Jurkat, Clone E6-1 (cell line): Measurements from ENCODE around the gene PLA2G4E.
A peak's percentile ranks its signal among the peaks of the same experiment; 100 is the strongest.

Source experiments
- DNase-seq: peaks from one replicate; pipeline ENCODE4 v3.0.0-alpha.2; 2011; ENCODE audit warnings: low read depth, low spot score
- H3K4me3 ChIP-seq: 2 replicates; pipeline ENCODE4 v1.5.1; 2011; ENCODE audit warnings: mild to moderate bottlenecking, low read length, control low read depth, moderate library complexity

The PLA2G4E gene

GRCh38 chr15:41997845-41998244 lies 23.0 kb downstream of the PLA2G4E start:
- DNase-seq, result no peak
- H3K4me3 ChIP-seq, result no peak overlapping the region

DNA sequence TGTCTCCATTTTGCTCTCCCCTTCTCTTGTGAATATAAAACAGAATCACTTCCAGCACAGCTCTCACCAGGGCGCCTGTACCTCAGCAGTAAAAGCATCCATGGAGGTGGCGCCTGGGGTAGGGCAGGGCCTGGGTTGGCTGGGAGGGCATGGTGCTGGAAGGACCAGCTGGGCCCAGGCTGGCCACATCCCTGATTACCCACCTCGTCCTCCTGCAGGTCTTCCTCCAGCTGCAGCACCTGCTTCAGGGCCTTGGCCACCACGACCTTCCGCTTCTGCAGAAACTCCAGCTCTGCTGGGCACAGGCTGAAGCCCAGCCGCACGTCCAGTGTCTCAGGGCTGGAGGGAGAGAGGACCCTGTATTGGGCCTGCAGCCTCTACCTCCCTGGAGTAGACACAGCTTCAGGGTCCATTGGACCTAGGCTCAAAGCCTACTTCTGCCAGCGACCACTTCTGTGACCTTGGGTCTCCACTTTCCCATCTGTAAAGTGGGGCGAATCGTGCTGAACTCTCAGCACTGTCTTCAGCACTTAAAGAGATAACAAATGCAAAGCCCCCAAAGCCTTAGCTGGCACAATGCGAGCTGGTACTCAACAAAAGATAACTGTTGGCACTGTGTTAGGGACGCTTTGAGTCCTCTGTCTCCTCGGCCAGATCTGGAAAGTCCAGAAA lies 23.8 kb downstream of the PLA2G4E start:
- DNase-seq, result no peak
- no peak overlapping the region for H3K4me3 ChIP-seq

DNA sequence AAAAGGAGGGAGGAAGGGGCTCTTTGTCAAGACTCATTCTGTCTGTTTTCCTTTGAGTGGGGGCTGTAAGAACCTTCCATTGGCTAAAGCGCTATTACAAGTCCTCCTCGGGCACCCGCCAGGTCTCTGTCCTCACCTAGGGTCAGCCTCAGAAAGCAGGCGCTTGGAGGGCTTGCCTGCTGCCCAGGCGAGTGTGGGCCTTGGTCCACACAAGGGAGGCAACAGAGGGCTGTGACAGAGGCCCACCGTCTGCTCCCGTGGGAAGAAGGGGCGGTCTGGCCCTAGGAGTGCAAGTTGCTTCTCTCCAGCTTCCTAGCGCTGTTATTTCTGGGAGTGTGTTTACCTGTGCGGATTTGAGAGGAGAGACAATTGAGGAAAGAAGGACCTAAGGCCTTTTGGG lies 24.5 kb downstream of the PLA2G4E start:
- DNase-seq, result no peak
- no peak overlapping the region for H3K4me3 ChIP-seq

DNA sequence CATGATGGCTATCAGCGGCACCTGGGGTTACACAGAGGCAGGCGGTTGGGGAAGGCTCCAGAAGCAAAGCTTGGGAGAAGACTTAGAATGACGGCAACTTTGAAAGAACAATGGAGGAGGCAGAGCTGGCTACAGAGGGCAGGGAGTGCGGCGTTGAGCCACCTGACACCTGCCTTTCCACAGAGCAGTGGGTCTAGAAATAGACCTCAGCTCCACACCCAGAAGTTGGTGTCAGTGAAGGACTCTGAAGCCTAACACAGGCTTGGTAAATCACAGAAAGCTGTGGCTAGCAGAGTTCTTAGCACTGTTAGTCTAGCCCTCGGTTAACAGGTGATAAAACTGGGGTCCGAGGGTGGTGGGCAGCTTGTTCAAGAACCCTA lies 25.4 kb downstream of the PLA2G4E start:
- H3K4me3 ChIP-seq, result no peak overlapping the region
- no peak for DNase-seq

GRCh38 chr15:41994772-41995475 lies 25.9 kb downstream of the PLA2G4E start:
- no peak for DNase-seq
- H3K4me3 ChIP-seq, result no peak overlapping the region

DNA sequence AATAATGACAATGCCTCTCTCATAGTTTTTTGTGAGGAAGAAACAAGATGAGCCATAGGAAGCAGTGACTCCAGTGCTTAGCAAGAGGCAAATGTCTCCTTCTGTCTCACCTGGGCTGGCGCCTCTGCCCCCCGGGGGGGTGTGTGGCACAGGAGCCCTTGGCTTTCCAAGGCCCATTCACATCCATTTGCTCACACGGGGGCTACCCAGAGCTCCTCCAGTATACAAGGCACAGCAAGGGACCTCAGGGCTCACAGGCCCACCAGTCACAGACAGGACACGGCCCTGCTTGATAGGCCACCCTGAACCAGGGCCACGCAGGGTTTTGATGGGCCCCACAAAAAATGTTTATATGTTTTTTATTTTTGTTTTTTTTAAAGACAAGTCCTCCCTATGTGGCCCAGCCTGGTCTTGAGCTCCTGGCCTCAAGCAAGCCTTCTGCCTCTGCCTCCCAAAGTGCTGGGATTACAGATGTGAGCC lies 26.6 kb downstream of the PLA2G4E start:
- H3K4me3 ChIP-seq, result no peak overlapping the region
- no peak for DNase-seq

- DNase-seq, result no peak
- no peak overlapping the region for H3K4me3 ChIP-seq
These were observed 27.2 kb downstream of the PLA2G4E start for GRCh38 chr15:41993472-41994170.

DNA sequence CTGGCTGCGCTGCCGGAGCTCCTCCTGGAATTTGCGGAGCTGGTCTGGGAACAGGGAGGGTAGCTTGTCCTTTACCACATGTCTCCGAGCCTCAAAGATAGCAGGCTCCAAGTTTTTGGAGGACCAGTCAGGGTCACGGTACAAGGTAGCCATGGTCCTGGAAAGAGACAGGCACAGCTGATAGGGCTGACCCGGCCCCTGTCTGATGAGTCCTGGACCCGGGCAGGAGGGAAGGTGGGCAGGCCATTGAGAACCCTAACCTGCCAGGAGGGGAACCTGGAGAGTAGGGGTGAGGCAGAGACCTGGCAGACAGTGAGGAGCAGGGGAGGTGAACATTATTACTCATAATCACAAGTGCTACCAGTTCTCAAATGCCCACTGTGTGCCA lies 28.0 kb downstream of the PLA2G4E start:
- DNase-seq, result no peak
- no peak overlapping the region for H3K4me3 ChIP-seq

DNA sequence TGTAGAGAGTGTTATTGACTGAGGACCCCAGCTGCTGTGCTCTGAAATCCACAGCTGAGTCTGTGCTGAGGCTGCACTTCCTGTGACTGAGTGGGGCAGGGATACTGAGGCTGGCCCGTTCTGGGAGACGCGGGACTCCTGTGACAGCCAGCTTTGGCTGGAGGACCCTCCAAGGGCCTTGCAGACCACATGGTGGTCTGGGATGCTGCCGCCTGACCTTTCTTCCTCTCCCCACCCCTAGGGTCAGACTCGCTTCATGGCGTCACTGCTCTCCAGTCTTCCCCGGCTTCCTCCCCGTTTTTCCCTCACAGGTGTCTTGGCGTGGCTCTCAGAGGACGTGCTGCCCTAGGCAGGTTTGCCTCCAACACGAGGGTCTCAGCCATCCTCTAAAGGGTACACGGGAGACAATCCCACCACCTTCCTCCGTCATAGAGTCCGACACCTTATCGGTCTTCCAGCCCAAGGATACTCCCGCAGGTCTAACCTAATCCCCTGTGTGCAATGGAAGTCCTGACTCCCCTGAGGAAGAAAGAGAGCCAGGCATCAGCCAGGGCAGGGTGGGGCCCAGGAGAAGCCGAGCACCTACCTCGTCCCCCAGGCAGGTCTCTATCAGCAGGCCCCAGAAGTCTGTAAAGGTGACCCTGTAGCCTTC lies 28.6 kb downstream of the PLA2G4E start:
- no peak for DNase-seq
- H3K4me3 ChIP-seq, result no peak overlapping the region

DNA sequence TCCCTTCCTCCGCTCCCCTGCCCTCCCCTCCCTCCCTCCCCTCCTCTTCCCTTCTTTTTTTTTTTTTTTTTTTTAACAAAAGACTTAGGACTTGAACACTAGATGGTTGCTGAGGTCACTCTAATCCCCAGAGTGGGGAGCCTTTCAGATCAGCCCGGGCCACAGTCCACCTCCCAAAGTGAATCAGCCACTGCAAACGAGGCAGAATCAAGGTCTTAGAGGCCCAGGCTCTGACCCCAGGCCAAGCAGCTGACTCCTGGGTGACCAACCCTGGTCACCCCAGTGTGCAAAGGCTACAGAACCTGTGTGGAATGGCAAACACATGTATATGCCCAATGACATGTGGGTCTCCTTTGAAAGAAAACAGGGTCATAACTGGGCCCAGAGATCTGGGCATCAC lies 30.2 kb downstream of the PLA2G4E start:
- H3K4me3 ChIP-seq, result no peak overlapping the region
- DNase-seq, result no peak

GRCh38 chr15:41990243-41990605 lies 30.6 kb downstream of the PLA2G4E start:
- DNase-seq, result no peak
- no peak overlapping the region for H3K4me3 ChIP-seq

DNA sequence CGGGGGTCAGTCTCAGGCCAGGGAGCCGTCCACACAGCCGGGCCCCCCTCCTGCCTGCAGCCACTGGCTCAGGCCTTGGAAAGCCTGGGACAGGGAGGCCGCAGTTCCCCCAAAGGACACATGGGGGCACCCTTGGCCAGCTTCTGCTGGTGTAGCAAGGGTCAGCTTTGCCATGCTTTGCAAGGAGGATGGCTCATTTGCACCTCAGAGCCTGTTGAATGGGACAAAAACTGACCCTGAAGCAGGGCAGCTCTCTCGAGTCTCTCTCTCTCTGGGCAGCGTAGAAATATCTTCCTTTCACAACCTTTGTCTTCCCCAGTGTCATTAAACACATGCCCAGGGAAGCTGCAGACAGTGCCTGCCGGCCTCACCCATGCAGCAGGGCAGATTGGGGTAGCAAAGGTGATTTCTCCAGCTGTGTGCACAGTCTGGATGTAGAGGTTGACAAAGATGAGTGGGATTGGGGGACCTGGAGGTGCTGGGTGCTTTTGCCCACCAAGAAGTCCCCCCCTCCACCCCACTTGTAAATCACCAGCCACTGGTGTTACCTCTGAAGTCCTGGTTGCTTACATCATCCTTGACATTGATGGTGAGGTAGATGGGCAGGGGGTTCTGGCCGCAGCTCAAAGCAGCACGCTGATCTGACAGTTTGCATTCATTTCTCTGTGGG lies 31.1 kb downstream of the PLA2G4E start:
- no peak overlapping the region for H3K4me3 ChIP-seq
- DNase-seq, result peak; percentile 43

DNA sequence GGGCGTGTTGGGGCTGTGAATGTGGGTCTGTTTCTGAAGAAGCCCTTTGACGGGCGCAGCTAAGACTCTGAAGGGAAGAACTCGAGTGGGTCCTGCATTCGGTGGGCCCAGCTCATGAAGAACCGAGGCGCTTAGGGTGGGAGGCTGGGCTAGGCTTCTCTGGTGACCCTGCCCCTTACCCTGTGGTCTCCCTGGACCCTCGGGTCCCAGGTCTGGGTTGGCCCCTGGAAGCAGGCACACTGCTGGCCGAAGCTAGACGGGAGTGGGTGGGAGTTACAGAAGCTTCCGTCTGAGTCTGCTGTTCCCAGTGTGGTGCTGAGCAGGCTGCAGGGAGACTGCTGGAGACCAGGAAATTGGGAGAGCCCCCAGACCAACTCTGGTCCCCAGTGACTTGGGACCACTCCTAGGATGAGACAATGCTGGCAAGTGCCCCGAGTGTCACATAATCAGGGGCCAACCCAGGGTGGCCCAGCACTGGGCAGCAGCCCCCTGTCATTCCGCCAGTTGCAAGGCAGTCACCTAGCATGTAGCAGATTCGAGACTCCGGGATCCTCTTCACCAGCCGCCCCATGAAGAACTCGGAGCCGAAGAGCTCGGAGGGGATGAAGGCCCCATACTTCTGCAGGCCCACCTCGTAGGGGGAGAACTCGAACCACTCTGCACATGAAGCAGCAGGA lies 31.8 kb downstream of the PLA2G4E start:
- H3K4me3 ChIP-seq, result no peak overlapping the region
- DNase-seq, result no peak

GRCh38 chr15:41987925-41988275 lies 32.9 kb downstream of the PLA2G4E start:
- H3K4me3 ChIP-seq, result no peak overlapping the region
- DNase-seq, result no peak

DNA sequence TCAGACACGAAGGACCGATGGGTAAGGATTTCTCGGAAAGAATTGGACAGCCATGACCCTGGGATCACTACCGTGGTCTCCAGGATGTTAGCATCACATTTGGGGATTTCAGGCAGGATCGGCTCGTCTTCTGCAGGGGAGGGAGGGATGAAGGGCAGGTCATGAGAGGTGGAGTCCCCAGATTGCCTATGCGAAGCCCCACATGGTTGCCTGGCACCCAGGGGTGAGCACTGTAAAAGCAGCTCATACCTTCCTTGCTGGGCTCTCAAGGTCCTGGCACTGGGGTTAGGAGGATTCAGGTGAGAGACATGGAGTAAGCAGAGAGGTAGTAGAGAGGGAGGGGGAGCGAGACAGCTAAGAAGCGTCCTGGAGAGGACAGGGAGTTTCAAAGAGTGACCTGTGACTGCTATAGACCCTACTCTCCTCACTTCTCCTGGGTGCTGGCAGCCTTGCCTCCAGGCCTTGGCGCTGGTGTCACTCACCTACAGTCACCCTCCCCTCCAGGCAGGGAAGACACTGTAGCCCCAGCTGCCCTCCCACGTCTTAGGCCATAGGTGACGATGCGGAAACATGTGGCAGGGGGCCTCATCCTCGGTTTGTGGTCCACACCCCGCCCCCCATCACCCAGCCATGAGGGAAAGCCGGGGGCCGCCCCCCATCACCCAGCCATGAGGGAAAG lies 33.5 kb downstream of the PLA2G4E start:
- no peak overlapping the region for H3K4me3 ChIP-seq
- DNase-seq, result no peak

DNA sequence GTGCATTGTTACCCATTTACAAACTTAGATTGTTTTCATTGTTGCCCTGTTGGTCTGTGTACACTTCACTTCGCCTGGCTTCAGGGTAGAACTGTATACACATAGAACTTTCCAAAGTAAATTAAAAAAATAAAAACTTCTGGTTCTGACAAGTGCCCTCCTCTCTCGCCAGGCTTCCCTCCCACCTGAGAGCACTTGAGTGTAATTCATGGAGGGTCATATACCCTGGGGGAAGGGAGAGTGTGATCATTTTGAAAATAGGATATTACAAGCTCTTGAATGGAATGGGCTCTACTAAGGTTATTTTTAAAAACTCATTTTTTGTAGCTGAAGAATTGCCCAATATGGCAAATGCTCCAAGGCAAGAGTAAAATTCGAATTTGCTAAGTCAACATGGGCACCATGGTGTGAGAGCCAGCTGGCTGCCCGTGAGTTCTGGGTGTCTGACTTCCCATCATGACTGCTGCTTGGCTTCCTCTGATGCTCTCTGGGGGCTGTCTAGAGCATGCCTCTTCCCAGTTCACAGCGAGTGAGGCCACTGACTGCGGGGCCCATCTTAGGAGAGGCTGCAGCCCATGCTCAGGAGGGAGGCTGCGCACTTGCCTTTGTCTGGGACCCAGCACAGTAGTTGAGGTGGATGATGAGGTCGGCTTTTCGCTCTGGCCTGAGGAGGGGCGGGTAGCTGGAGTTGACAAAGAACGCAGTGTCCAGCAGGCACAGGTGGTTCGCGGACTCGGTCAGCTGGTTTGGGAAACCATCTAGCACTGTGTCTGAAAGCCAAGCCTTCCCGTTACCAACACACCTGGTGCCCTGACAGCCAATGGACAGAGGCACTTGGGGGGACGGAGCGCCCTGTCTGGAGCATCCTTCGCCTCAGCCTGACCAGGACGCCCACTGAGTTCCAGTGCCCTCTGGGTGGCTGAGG lies 35.3 kb downstream of the PLA2G4E start:
- H3K4me3 ChIP-seq, result no peak overlapping the region
- no peak for DNase-seq

GRCh38 chr15:41984622-41985021 lies 36.2 kb downstream of the PLA2G4E start:
- H3K4me3 ChIP-seq, result no peak overlapping the region
- no peak for DNase-seq
